Gastrocnemius medialis (tissue), 4 donors: Measurements from ENCODE around the gene MORN5. TPM values are rescaled to one million over a fixed set of nuclear protein-coding genes. Genes with fewer than 3 reads are reported as not detected.
"Not testable (repeated sequence)": the region's sequence is repeated elsewhere in the genome, so short reads cannot be mapped to it uniquely, and the experiment has no call there.

ENCODE experiments used
- ATAC-seq, 2 donors: fragments of 150-250 bp; one replicate each; pipeline ENCODE4 v1.9.1; 2016
- DNase-seq, 2 donors: peaks; one replicate each; pipeline ENCODE4 v3.0.0-alpha.2; 2019
- H3K27ac ChIP-seq, 4 donors: fragments of 200-600 bp; sonication (generic); 1 replicate in 1 of 4; 2 replicates in 3 of 4; pipeline ENCODE4 v1.5.1; 2016 to 2018; ENCODE audit warnings: mild to moderate bottlenecking in 2 of 4, moderate library complexity in 1 of 4
- H3K27me3 ChIP-seq, 3 donors: fragments of 200-600 bp; sonication (generic) in 2 of 3; 1 replicate in 1 of 3; 2 replicates in 2 of 3; pipeline versions ENCODE4 v1.5.1 to v1.6.0; 2016 to 2019; ENCODE audit warnings: mild to moderate bottlenecking in 1 of 3, moderate library complexity in 1 of 3
- H3K36me3 ChIP-seq, 2 donors: fragments of 200-600 bp; sonication (generic) in 1 of 2; one replicate each; pipeline ENCODE4 v1.5.1; 2017 to 2018
- H3K4me1 ChIP-seq, 2 donors: fragments of 200-600 bp; sonication (generic) in 1 of 2; one replicate each; pipeline ENCODE4 v1.5.1; 2016 to 2017; ENCODE audit warnings: mild to moderate bottlenecking in 2 of 2
- H3K4me3 ChIP-seq, 4 donors: fragments of 200-600 bp; sonication (generic) in 3 of 4; 1 replicate in 1 of 4; 2 replicates in 3 of 4; pipeline ENCODE4 v1.5.1; 2016 to 2019; ENCODE audit warnings: mild to moderate bottlenecking in 2 of 4
- H3K9me3 ChIP-seq, 3 donors: fragments of 200-600 bp; sonication (generic) in 2 of 3; 1 replicate in 1 of 3; 2 replicates in 2 of 3; pipeline ENCODE4 v1.5.1; 2016 to 2019
- POLR2A ChIP-seq, 2 donors: fragments of 450-650 bp; IDR thresholded peaks; one replicate each; pipeline ENCODE4 v1.6.1; 2017; ENCODE audit warnings: antibody characterized with exemption in 2 of 2, mild to moderate bottlenecking in 2 of 2, moderate library complexity in 2 of 2
- in situ Hi-C, 4 donors: fragments of 200-750 bp; cut with MboI; loops; one replicate each; pipeline versions ENCODE4 v1.15.0 to v1.8.0; 2017; ENCODE audit warnings: low sequenced_read_pairs in 4 of 4
- intact Hi-C: fragments of 100-400 bp; cut with DNase I; formaldehyde crosslinking; loops from one replicate; pipeline ENCODE4 v1.15.1; 2023; ENCODE audit warnings: low total_unique reads
- total RNA-seq, 4 donors: library from RNA; depleted of rRNA; stranded (reverse); fragments of >200 nt; gene quantifications; one replicate each; pipeline versions ENCODE4 v1.1.0 to v1.2.3, GENCODE V29; 2016
- TF ChIP-seq, protein P1 (sequence below), 5 experiments: fragments of 450-650 bp in 3 of 5; fragments of 200-600 bp in 2 of 5; sonication (generic) in 2 of 5; IDR thresholded peaks in 4 of 5; conservative IDR thresholded peaks in 1 of 5; 1 replicate in 4 of 5; 2 replicates in 1 of 5; pipeline ENCODE4 v1.5.1; 2016 to 2019; ENCODE audit warnings: antibody characterized with exemption in 5 of 5, mild to moderate bottlenecking in 3 of 5, moderate library complexity in 3 of 5

Gene MORN5
- total RNA-seq, 4 donors from 2014 or later = not detected

DNA sequence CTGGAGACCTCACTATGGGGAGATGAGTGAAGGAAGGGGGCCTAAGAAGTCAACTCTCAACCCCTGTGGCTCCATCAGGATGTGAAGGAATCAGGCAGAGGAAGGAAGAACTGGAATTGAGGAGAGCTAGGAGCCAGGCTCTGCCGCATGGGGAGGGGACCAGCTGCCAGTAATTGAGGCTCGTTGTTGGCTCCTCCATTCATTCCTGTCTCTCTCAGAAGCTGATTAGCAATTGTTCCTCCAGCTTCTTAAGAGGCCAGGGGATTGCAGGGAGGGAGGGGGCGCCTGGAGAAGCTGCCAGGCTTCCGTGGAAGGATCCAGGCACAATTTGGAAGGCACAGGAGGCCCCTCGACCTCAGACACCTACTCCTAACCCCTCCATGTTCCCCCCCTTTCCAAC is 46.1 kb upstream of the MORN5 start:
- Histone ChIP-seq H3K27me3 (no peaks in the 10 kb centered on the region), H3K27ac (no peak overlapping the region), H3K4me3 (no peak overlapping the region), H3K36me3 (no peaks in the 10 kb centered on the region), H3K4me1 (no peaks in the 10 kb centered on the region), H3K9me3 (no peaks in the 10 kb centered on the region)
- no peak for ATAC-seq
- TF ChIP-seq, protein P1, sequence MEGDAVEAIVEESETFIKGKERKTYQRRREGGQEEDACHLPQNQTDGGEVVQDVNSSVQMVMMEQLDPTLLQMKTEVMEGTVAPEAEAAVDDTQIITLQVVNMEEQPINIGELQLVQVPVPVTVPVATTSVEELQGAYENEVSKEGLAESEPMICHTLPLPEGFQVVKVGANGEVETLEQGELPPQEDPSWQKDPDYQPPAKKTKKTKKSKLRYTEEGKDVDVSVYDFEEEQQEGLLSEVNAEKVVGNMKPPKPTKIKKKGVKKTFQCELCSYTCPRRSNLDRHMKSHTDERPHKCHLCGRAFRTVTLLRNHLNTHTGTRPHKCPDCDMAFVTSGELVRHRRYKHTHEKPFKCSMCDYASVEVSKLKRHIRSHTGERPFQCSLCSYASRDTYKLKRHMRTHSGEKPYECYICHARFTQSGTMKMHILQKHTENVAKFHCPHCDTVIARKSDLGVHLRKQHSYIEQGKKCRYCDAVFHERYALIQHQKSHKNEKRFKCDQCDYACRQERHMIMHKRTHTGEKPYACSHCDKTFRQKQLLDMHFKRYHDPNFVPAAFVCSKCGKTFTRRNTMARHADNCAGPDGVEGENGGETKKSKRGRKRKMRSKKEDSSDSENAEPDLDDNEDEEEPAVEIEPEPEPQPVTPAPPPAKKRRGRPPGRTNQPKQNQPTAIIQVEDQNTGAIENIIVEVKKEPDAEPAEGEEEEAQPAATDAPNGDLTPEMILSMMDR (IDR thresholded peaks at IDR 0.05 in 4 of 5, conservative IDR thresholded peaks at IDR 0.05 in 1 of 5) = no peak
- no peak for TF ChIP-seq POLR2A (IDR thresholded peaks at IDR 0.05)
- intact Hi-C loops = no loop called here
- in situ Hi-C loops = loop anchor here in 3 of 4 donors (25.0 kb wide), 2 partner anchors 349 to 699 kb away; partner anchors contain the start of gene OR1K1 (in 2 of the 3)
- no peak for DNase-seq

DNA sequence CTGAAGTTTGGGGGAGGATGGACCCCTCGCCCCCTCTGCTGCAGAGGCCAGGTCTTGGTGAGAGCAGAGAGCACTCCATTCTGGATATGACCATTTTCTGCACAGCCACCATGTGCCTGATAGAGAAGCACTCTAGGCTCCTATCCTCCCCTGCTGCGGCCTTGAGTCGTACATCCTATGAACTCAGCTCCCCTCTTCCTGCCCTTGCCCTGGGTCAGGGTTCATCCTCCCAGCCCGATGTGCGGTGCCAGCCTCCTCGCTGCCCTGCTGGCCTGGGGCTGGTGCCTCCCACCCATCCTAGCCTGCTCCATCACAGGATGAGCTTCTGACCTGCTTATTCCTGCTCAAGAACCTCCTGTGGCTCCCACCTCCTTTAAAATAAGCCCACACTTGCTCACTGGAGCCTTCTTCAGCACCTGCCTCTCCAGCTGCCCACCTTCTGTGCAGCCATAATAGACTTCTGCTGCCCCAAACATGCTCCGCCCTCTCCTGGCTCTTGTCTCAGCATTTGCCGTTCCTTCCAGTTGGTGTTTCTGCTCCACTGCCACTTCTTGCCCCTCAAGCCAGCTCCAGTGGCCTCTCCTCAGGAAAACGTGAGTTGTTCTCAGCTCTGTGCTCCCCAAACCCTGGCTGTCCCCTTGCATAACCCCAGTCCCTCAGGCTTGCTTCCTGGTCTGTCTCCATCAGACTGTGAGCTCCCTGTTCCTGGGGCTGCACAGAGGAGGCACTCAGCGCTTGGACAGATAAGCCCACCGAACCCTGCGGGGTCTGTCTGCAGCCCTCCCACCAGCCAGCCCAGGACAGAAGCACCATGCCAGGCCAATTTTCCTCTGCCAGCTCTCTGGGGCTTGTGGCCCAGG is 44.3 kb upstream of the MORN5 start:
- intact Hi-C loops = no loop called here
- in situ Hi-C loops = loop anchor here in 3 of 4 donors (25.0 kb wide), 2 partner anchors 347 to 697 kb away; partner anchors contain the start of gene OR1K1 (in 2 of the 3)

DNA sequence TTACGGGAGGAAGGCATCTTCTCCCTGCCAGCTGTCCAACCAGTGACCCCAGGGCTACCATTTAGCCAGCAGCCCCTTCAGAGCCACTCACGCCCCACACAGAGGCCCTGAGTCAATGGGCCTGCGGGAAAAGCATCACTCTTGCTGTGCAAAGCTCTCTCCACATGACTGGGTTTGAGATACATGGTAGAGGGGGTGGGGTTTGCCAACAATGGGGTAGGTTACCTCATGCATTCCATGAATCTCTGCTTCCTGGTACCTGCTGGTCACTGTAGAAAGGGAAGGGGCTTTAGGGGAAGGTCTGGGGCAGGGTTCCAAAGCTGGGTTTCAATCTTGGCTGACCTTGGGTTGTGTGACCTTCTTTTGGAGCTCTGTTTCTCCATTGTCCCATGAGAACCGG is 43.7 kb upstream of the MORN5 start:
- intact Hi-C loops (no loop called here), in situ Hi-C loops (loop anchor here in 3 of 4 donors (25.0 kb wide), 2 partner anchors 346 to 696 kb away; partner anchors contain the start of gene OR1K1 (in 2 of the 3))
- no peaks in the 10 kb centered on the region for H3K36me3 ChIP-seq
- H3K4me3 ChIP-seq = no peak overlapping the region
- TF ChIP-seq POLR2A (IDR thresholded peaks at IDR 0.05) = no peak
- TF ChIP-seq, protein P1 (IDR thresholded peaks at IDR 0.05 in 4 of 5, conservative IDR thresholded peaks at IDR 0.05 in 1 of 5) = no peak
- ATAC-seq = no peak
- DNase-seq = no peak
- no peaks in the 10 kb centered on the region for H3K27me3 ChIP-seq
- no peak overlapping the region for H3K27ac ChIP-seq
- H3K9me3 ChIP-seq = no peaks in the 10 kb centered on the region
- peaks cover 0 to 3% of the 10 kb centered on the region in 2 donors for H3K4me1 ChIP-seq

More for the DNA sequence above, 44.3 kb upstream of the MORN5 start:
- TF ChIP-seq POLR2A (IDR thresholded peaks at IDR 0.05) = no peak
- TF ChIP-seq, protein P1 (IDR thresholded peaks at IDR 0.05 in 4 of 5, conservative IDR thresholded peaks at IDR 0.05 in 1 of 5) = no peak
- H3K4me1 ChIP-seq = peaks cover 0 to 3% of the 10 kb centered on the region in 2 donors
- H3K27me3 ChIP-seq = no peaks in the 10 kb centered on the region
- H3K4me3 ChIP-seq = no peak overlapping the region
- no peaks in the 10 kb centered on the region for H3K36me3 ChIP-seq
- no peaks in the 10 kb centered on the region for H3K9me3 ChIP-seq
- ATAC-seq (no peak), DNase-seq (no peak)
- no peak overlapping the region for H3K27ac ChIP-seq

DNA sequence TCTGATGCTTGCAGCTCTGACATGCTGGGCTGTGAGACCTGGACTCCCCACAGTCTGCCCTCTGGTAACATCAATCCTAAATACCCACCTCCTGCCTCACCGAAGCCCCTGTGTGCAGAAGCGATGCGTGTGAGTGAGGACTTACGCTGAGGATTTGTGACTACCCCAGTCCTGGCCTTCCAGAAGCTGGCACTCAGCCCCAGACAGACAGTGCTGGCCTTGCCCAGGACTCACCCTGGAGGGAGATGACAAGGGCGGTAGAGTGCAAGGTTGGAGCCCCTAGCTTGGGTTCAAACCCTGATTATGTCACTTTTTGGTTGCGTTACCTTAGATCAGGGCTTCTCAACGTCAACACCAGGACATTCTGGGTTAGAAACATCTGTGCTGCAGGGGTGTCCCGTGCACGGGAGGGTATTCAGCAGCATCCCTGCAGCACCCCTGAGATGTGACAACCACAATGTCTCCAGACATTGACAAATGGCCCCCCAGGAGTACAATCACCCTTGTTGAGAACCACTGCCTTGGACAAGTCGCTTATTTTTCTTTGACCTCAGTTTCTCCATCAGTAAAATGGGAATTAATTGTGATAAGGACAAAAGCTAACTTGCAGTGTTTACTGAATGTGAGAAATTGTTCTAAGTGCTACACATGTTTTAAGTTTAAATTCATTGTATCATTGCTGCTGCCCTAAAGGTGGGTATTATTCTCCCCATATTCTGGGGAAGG is 43.1 kb upstream of the MORN5 start:
- in situ Hi-C loops (loop anchor here in 3 of 4 donors (25.0 kb wide), 2 partner anchors 346 to 696 kb away; partner anchors contain the start of gene OR1K1 (in 2 of the 3)), intact Hi-C loops (no loop called here)
- TF ChIP-seq, protein P1 (IDR thresholded peaks at IDR 0.05 in 4 of 5, conservative IDR thresholded peaks at IDR 0.05 in 1 of 5) = no peak
- no peak for TF ChIP-seq POLR2A (IDR thresholded peaks at IDR 0.05)
- Histone ChIP-seq H3K27me3 (no peaks in the 10 kb centered on the region), H3K36me3 (no peaks in the 10 kb centered on the region), H3K9me3 (no peaks in the 10 kb centered on the region), H3K4me1 (peaks cover 0 to 3% of the 10 kb centered on the region in 2 donors), H3K4me3 (no peak overlapping the region), H3K27ac (no peak overlapping the region)
- ATAC-seq (no peak), DNase-seq (no peak)

DNA sequence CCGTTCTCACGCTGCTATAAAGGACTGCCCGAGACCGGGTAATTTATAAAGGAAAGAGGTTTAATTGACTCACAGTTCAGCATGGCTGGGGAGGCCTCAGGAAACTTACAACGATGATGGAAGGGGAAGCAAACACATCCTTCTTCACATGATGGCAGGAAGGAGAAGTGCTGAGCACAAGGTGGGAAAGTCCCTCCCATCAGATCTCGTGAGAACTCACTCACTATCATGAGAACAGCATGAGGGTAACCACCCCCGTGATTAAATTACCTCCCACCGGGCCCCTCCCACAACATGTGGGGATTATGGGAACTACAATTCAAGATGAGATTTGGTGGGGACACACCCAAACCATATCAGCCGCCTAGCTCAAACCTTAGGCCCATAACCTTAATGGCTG is 42.5 kb upstream of the MORN5 start:
- in situ Hi-C loops = loop anchor here in 3 of 4 donors (25.0 kb wide), 2 partner anchors 345 to 695 kb away; partner anchors contain the start of gene OR1K1 (in 2 of the 3)
- H3K4me1 ChIP-seq, H3K4me3 ChIP-seq, H3K9me3 ChIP-seq, intact Hi-C loops, DNase-seq, H3K27ac ChIP-seq, ATAC-seq, H3K27me3 ChIP-seq, H3K36me3 ChIP-seq: not testable (repeated sequence)
